Central memory CD4-positive, alpha-beta T cell (primary cell): Measurements from ENCODE around the gene PDCL3.
A peak's percentile ranks its signal among the peaks of the same experiment; 100 is the strongest.

Source experiments
- DNase-seq: peaks from one replicate; pipeline ENCODE4 v3.0.0; 2022
- total RNA-seq, 3 experiments: gene quantifications; one replicate each; lab custom pipeline; 2026; lab: John Stamatoyannopoulos, UW

PDCL3 gene
- 8.1 to 32.7 (median 17.5) reads per million in 3 experiments for total RNA-seq

GRCh38 chr2:100562613-100563406, at the start of gene PDCL3:
PDCL3 (plus strand) TSS chr2:100562993; CDS start chr2:100563068, 75 bp downstream.
- DNase-seq, result peak; percentile 95

GRCh38 chr2:100513650-100514049, 49.1 kb upstream of the PDCL3 start:
- no peak for DNase-seq

GRCh38 chr2:100517556-100517955, 45.2 kb upstream of the PDCL3 start:
- no peak for DNase-seq

- DNase-seq, result no peak
These were observed 44.0 kb upstream of the PDCL3 start for GRCh38 chr2:100518801-100519200.

- no peak for DNase-seq
These were observed 42.6 kb upstream of the PDCL3 start for GRCh38 chr2:100520224-100520623.

GRCh38 chr2:100522430-100522829, 40.4 kb upstream of the PDCL3 start:
- no peak for DNase-seq

GRCh38 chr2:100524331-100524730, 38.5 kb upstream of the PDCL3 start:
- no peak for DNase-seq

- DNase-seq, result no peak
These were observed 35.9 kb upstream of the PDCL3 start for GRCh38 chr2:100526868-100527267.

- DNase-seq, result no peak
These were observed 35.3 kb upstream of the PDCL3 start for GRCh38 chr2:100527440-100528015.

GRCh38 chr2:100529176-100529575, 33.6 kb upstream of the PDCL3 start:
- no peak for DNase-seq

- DNase-seq, result no peak
These were observed 32.9 kb upstream of the PDCL3 start for GRCh38 chr2:100529900-100530299.

- no peak for DNase-seq
These were observed 26.9 kb upstream of the PDCL3 start for GRCh38 chr2:100535855-100536254.

GRCh38 chr2:100537918-100538317, 24.9 kb upstream of the PDCL3 start:
- DNase-seq, result no peak

- no peak for DNase-seq
These were observed 23.6 kb upstream of the PDCL3 start for GRCh38 chr2:100539221-100539620.

GRCh38 chr2:100541404-100541803, 21.4 kb upstream of the PDCL3 start:
- no peak for DNase-seq

GRCh38 chr2:100542418-100542817, 20.4 kb upstream of the PDCL3 start:
- DNase-seq, result no peak

GRCh38 chr2:100544911-100545596, 17.7 kb upstream of the PDCL3 start:
- no peak for DNase-seq

GRCh38 chr2:100546469-100546868, 16.3 kb upstream of the PDCL3 start:
- DNase-seq, result no peak

GRCh38 chr2:100548771-100549170, 14.0 kb upstream of the PDCL3 start:
- no peak for DNase-seq

- DNase-seq, result no peak
These were observed 11.5 kb upstream of the PDCL3 start for GRCh38 chr2:100551303-100551702.

GRCh38 chr2:100554798-100555407, 7.9 kb upstream of the PDCL3 start:
- DNase-seq, result peak; percentile 21

GRCh38 chr2:100556746-100557145, 6.0 kb upstream of the PDCL3 start:
- no peak for DNase-seq

- DNase-seq, result no peak
These were observed 2.5 kb upstream of the PDCL3 start for GRCh38 chr2:100560216-100560830.
